C4-2B (cell line): Measurements from ENCODE around the gene TOR2A.
A peak's percentile ranks its signal among the peaks of the same experiment; 100 is the strongest.

Experiments
- H3K27ac ChIP-seq: fragments of 450-650 bp; 2 replicates; pipeline ENCODE4 v1.5.1; 2017
- ZFX ChIP-seq: fragments of 450-650 bp; IDR thresholded peaks from 2 replicates; pipeline ENCODE4 v1.6.1; 2017
- TF ChIP-seq, protein P1 (sequence below): fragments of 450-650 bp; conservative IDR thresholded peaks from 2 replicates; pipeline ENCODE4 v1.5.1; 2017; ENCODE audit warnings: mild to moderate bottlenecking

Gene TOR2A

DNA sequence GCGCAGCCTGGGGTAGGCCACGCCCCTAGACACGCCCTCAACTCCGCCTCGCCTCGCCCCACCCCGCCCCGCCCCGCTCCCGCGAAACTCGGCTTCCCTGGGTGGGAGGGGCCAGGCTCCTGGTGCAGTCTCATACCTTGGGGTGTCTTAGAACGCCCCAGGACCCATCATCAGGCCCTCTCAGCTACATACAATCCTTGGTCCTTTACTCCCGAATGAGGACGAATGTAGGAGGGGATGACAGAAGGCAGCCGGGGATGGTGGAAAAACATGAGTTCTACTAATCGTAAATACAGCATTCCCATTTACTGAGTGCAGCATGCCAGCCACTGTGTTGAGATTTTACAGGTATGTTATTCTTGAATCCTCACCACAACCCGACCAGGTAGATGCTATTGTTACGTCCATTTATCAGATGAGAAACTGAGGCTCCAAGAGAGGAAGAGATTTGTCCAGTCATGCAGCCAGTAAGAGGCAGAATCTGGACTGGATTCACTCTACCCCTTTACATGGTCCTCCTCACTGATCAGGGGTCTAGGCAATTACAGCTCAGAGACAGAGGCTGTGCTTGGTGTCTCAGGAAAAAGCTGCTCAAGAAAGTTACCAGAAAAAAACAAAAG is 36.6 kb upstream of the TOR2A start:
- TF ChIP-seq ZFX = no peak
- TF ChIP-seq, protein P1, sequence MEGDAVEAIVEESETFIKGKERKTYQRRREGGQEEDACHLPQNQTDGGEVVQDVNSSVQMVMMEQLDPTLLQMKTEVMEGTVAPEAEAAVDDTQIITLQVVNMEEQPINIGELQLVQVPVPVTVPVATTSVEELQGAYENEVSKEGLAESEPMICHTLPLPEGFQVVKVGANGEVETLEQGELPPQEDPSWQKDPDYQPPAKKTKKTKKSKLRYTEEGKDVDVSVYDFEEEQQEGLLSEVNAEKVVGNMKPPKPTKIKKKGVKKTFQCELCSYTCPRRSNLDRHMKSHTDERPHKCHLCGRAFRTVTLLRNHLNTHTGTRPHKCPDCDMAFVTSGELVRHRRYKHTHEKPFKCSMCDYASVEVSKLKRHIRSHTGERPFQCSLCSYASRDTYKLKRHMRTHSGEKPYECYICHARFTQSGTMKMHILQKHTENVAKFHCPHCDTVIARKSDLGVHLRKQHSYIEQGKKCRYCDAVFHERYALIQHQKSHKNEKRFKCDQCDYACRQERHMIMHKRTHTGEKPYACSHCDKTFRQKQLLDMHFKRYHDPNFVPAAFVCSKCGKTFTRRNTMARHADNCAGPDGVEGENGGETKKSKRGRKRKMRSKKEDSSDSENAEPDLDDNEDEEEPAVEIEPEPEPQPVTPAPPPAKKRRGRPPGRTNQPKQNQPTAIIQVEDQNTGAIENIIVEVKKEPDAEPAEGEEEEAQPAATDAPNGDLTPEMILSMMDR = no peak
- no peak overlapping the region for H3K27ac ChIP-seq

DNA sequence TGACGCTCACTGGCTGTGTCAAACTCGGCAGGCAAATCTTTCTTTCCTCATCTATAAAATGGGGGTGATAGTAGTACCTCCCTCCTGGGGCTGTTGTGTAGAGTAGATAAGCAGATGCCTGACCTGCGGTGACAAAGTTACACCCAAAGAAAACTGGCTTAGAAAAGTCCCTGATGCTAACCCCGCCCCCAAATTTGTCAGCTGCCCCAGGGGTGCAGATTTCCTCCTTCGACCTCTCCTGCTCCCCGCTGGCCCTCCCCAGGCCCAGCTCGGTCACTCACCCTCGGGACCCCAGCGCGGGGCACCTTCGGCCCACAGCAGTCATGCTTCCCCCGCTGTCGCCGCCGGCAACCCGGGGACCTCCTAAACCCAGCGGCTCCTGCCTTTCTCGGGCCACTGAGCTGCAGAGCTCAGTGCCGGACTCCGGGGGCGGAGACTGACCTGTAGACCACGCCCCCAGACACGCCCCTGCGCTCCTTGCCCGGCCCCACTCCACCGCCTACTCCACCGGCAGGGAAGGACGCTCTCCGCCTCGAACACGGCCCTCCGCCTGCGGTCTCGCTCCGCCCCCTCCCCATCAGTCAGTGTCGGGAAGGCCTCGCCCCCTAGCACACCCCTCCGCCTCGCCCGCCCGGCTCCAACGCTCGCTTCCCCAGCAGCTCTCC is 35.9 kb upstream of the TOR2A start:
- TF ChIP-seq ZFX = no peak
- TF ChIP-seq, protein P1 = no peak
- H3K27ac ChIP-seq = peak overlapping the region; percentile 1; the same call in 1 of the 2 replicates

DNA sequence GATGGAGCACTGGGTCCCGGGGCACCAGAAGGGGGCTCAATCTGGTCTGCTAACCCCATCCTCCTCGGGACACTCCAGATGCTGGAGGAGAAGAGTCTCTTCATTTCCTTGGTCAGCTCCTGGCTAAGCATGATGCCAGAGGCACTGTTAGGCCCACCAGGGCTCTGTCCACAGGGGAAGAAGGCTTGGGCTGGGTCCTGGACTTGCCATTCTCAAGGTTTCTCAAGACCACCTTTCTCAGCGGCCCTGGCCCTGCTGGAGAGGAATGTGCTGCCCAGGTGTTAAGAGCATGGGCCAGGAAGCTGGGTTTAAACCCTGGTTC is 35.5 kb upstream of the TOR2A start:
- H3K27ac ChIP-seq = no peak overlapping the region
- no peak for TF ChIP-seq ZFX
- TF ChIP-seq, protein P1 = no peak

DNA sequence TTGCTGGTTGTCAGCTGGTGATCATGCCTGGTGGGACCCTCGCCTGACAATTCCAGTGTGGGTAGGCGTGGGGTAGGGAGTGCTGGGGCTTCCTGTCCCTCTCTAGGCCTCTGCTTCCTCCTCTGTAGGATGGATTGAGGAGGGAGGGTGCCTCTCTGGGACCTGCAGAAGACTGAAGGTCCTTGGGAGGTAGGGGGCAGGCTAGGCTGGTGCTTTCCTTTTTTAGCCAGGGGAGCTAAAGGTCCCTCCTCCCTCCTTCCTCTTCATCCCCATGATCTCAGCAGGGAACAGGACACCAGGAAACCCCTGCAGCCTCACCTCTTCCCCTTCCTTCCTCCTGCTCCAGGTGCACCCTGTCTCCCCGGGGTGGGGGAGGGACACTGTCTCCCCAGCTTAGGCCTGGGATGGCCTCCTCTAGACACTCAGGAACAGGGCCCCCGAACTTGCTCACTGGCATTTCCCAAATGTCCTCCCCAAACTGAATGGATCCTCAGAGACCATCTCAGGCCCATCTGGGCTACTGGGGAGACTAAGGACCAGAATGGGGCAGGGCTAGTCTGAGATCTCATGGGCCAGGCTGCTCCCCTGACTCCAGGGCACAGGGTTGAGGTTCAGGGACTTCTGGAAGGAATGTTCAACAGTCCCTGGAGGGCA is 35.0 kb upstream of the TOR2A start:
- no peak for TF ChIP-seq ZFX
- TF ChIP-seq, protein P1 = no peak
- H3K27ac ChIP-seq = no peak overlapping the region

DNA sequence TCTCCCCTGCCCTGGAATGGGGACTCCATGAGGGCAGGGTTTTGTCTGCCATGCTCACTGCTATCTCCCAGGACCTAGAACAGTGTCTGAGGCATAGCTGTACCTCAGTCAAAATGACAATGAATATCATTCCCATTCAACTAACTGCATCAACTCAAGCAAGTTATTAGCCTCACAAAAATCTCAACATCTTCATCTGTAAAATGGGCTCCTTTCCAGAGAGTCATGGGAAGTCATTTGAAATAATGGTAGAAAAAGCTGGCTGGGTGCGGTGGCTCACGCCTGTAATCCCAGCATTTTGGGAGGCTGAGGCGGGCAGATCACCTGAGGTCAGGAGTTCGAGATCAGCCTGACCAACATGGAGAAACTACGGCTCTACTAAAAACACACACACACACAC is 34.0 kb upstream of the TOR2A start:
- no peak for TF ChIP-seq ZFX
- TF ChIP-seq, protein P1 = no peak
- no peak overlapping the region for H3K27ac ChIP-seq

DNA sequence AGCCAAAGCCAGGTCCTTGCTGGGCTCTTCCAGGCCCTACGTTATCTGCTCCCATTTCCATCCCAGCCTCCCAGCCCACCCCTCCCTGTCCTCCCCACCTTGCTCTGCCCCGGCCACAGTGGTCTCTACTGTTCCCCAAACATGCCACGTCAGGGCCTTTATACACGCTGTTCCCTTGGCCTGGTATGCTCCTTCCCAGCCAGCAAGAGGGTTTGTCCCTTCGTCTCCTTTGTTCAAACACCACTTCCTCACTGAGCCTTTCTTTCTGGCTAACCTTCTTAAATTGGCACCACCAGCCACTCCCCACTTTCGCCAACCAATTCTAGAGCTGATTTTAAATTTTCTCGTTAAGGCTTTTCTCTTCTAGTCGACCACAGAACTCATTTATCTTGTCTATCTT is 33.6 kb upstream of the TOR2A start:
- H3K27ac ChIP-seq = no peak overlapping the region
- no peak for TF ChIP-seq ZFX
- TF ChIP-seq, protein P1 = no peak

DNA sequence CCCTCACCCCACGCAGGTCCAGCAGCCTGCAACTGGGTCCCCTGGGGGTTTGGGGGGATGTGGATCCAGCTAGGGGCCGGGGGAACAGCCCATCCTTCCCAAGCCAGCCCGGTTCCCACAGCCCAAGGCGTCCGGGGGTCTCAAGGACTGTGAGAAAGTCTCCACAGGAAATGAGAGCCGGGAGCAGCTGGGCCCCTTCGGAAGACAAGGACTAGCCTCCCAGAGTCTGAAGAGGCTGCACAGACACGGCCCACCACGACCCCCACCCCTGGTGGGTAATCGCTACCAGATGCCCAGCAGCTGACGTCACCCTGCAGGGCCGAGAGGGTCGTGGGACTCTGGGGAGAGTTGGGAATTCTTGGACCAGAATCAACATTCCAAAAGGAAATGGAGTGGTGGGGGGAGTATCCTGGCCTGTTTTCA is 32.8 kb upstream of the TOR2A start:
- TF ChIP-seq, protein P1 = no peak
- no peak for TF ChIP-seq ZFX
- no peak overlapping the region for H3K27ac ChIP-seq
